Heart left ventricle (tissue), 16 donors: Measurements from ENCODE around the gene FNBP1L. TPM values are rescaled to one million over a fixed set of nuclear protein-coding genes. Genes with fewer than 3 reads are reported as not detected.

Experiments used
- ATAC-seq, 4 donors: fragments of 200-7000 bp; cut with Tn5 transposase; one replicate each; pipeline ENCODE4 v1.9.1; 2020 to 2022; ENCODE audit warnings: moderate library complexity in 4 of 4, mild to moderate bottlenecking in 3 of 4, moderate number of reproducible peaks in 1 of 4
- DNase-seq, 5 donors: peaks; one replicate each; pipeline ENCODE4 v3.0.0-alpha.2; 2020
- H3K27ac ChIP-seq, 12 donors: fragments of 200-600 bp; sonication (generic) in 4 of 12; one replicate each; pipeline versions ENCODE4 v1.5.0 to v1.8.0; 2016 to 2022; ENCODE audit warnings: mild to moderate bottlenecking in 2 of 12
- H3K27me3 ChIP-seq, 9 donors: fragments of 200-600 bp; sonication (generic) in 2 of 9; one replicate each; pipeline versions ENCODE4 v1.5.1 to v1.8.0; 2016 to 2022; ENCODE audit warnings: mild to moderate bottlenecking in 3 of 9
- H3K36me3 ChIP-seq, 9 donors: fragments of 200-600 bp; sonication (generic) in 2 of 9; one replicate each; pipeline versions ENCODE4 v1.5.0 to v1.8.0; 2018 to 2022; ENCODE audit warnings: mild to moderate bottlenecking in 2 of 9
- H3K4me1 ChIP-seq, 12 donors: fragments of 200-600 bp; sonication (generic) in 4 of 12; one replicate each; pipeline versions ENCODE4 v1.5.0 to v1.8.0; 2016 to 2022; ENCODE audit warnings: mild to moderate bottlenecking in 3 of 12
- H3K4me3 ChIP-seq, 12 donors: fragments of 200-600 bp; sonication (generic) in 4 of 12; one replicate each; pipeline versions ENCODE4 v1.5.0 to v1.8.0; 2017 to 2022; ENCODE audit warnings: mild to moderate bottlenecking in 9 of 12, moderate library complexity in 4 of 12
- H3K9me3 ChIP-seq, 12 donors: fragments of 200-600 bp; sonication (generic) in 4 of 12; one replicate each; pipeline versions ENCODE4 v1.5.0 to v1.8.0; 2016 to 2022; ENCODE audit warnings: mild to moderate bottlenecking in 1 of 12
- CTCF ChIP-seq, 12 donors: fragments of 200-600 bp; sonication (generic) in 4 of 12; IDR thresholded peaks; one replicate each; pipeline versions ENCODE4 v1.5.0 to v1.8.0; 2018 to 2022; ENCODE audit warnings: antibody characterized with exemption in 12 of 12, mild to moderate bottlenecking in 5 of 12
- POLR2A ChIP-seq, 2 donors: fragments of 450-650 bp; IDR thresholded peaks; one replicate each; pipeline ENCODE4 v1.6.1; 2017; ENCODE audit warnings: antibody characterized with exemption in 2 of 2, mild to moderate bottlenecking in 2 of 2, moderate library complexity in 2 of 2
- WGBS, 4 donors: extraction: QIAGEN DNeasy Blood & Tissue Kit in 2 of 4; methylation state at CpG; one replicate each; pipeline versions ENCODE4 v1.1.5 to v1.1.7; 2013 to 2018; 5-methylcytosine and 5-hydroxymethylcytosine counted together
- intact Hi-C, 10 donors: fragments of 100-400 bp; cut with DNase I; formaldehyde crosslinking; loops; one replicate each; pipeline versions ENCODE4 v1.11.1 to v1.14.2; 2022
- polyA plus RNA-seq, 2 donors: library from polyadenylated mRNA; stranded (reverse); fragments of 200-250 nt; gene quantifications; one replicate each; pipeline ENCODE4 v1.2.3, GENCODE V29; 2013
- total RNA-seq, 9 donors: library from RNA; depleted of rRNA in 2 of 9; stranded (reverse); fragments of >200 nt in 2 of 9; fragmentation: NEBNext Ultra II Directional in 3 of 9; extraction: Animal tissue kit (Norgen Biotek cat#: 25700) in 3 of 9; gene quantifications; one replicate each; pipeline versions ENCODE4 v1.1.0 to v1.2.4, GENCODE V29; 2016 to 2023
- donor health status: ischemic (EF 13 %, LVEDD 7.1; RV severe dilation, severe dysfunction).
- donor health status: healthy with polysubstance abuse.
- donor health status: DM: no; HTN: yes; CAD: no.
- donor health status: DM: no; HTN: no; CAD: no.
- donor health status: ischemic (EF 25% LVEDD 6.9; RV normal size, moderate dysfunction).
- donor health status: ischemic (EF 25% LVEDD 5.7; RV mildly dilated, moderate dysfunction).
- donor health status: healthy.
- donor health status: DM: yes; HTN: yes; CAD: no.
- donor health status: ischemic (EF 35%, LVEDD 5.7; RV mildly dilated, moderate dysfunction).
- donor health status: nonischemic (EF 11% LVEDD 7.7; RV severe dilation, severe dysfunction).
- donor health status: DM: yes; HTN: yes; CAD: no.
- donor health status: PGD.
- donor health status: ischemic (EF 29% LVEDD 5.4; RV normal size, mild dysfunction).
- donor health status: nonischemic (EF 23%, LVEDD 6.1; RV moderate dilation, normal function).

The FNBP1L gene
- total and polyA plus RNA-seq, 11 donors, result 12.4 to 38.8 (median 23.4) TPM

- TF ChIP-seq POLR2A (IDR thresholded peaks at IDR 0.05) (no peak), CTCF (IDR thresholded peaks at IDR 0.05) (no peak)
- Histone ChIP-seq H3K36me3 (no peaks in the 10 kb centered on the region), H3K9me3 (no peaks in the 10 kb centered on the region), H3K4me3 (no peak overlapping the region), H3K27me3 (no peaks in the 10 kb centered on the region), H3K27ac (no peak overlapping the region), H3K4me1 (peaks cover 0 to 35% (median 10%) of the 10 kb centered on the region in 12 donors)
- DNase-seq (no peak), ATAC-seq (no peak)
- intact Hi-C loops, result no loop called here
- 93 to 100% (median 96%) methylated on average over 2 of the region's 2 CpGs for WGBS, 4 donors
Observed at GRCh38 chr1:93488207-93488606, 40.3 kb downstream of the FNBP1L start.

- no peaks in the 10 kb centered on the region for H3K27me3 ChIP-seq
- ATAC-seq (no peak), DNase-seq (no peak)
- TF ChIP-seq POLR2A (IDR thresholded peaks at IDR 0.05), result no peak
- no peak for TF ChIP-seq CTCF (IDR thresholded peaks at IDR 0.05)
- H3K27ac ChIP-seq, result no peak overlapping the region
- H3K36me3 ChIP-seq, result no peaks in the 10 kb centered on the region
- intact Hi-C loops, result no loop called here
- H3K4me1 ChIP-seq, result peaks cover 0 to 35% (median 9%) of the 10 kb centered on the region in 12 donors
- no peaks in the 10 kb centered on the region for H3K9me3 ChIP-seq
- no peak overlapping the region for H3K4me3 ChIP-seq
Observed at GRCh38 chr1:93489756-93490155, 41.8 kb downstream of the FNBP1L start.

- Histone ChIP-seq H3K4me3 (no peak overlapping the region), H3K27ac (no peak overlapping the region), H3K36me3 (no peaks in the 10 kb centered on the region), H3K27me3 (no peaks in the 10 kb centered on the region), H3K4me1 (peaks cover 0 to 38% (median 9%) of the 10 kb centered on the region in 12 donors), H3K9me3 (no peaks in the 10 kb centered on the region)
- intact Hi-C loops, result no loop called here
- DNase-seq (no peak), ATAC-seq (no peak)
- TF ChIP-seq CTCF (IDR thresholded peaks at IDR 0.05) (no peak), POLR2A (IDR thresholded peaks at IDR 0.05) (no peak)
Observed at GRCh38 chr1:93490357-93490756, 42.4 kb downstream of the FNBP1L start.

- H3K27me3 ChIP-seq, result no peaks in the 10 kb centered on the region
- H3K4me3 ChIP-seq, result no peak overlapping the region
- no peak for TF ChIP-seq POLR2A (IDR thresholded peaks at IDR 0.05)
- no peak for TF ChIP-seq CTCF (IDR thresholded peaks at IDR 0.05)
- H3K9me3 ChIP-seq, result no peaks in the 10 kb centered on the region
- WGBS, 4 donors, result 84 to 94% (median 90%) methylated on average over 1 of the region's 1 CpG
- peaks cover 0 to 7% (median 0%) of the 10 kb centered on the region in 9 donors for H3K36me3 ChIP-seq
- H3K4me1 ChIP-seq, result peaks cover 0 to 14% (median 0%) of the 10 kb centered on the region in 12 donors
- H3K27ac ChIP-seq, result no peak overlapping the region
- intact Hi-C loops, result no loop called here
- ATAC-seq (no peak), DNase-seq (no peak)
Observed at GRCh38 chr1:93495911-93496310, 48.0 kb downstream of the FNBP1L start.
